Sigmoid colon (tissue), 7 donors: Measurements from ENCODE around the gene RBBP8NL. TPM values are rescaled to one million over a fixed set of nuclear protein-coding genes. Genes with fewer than 3 reads are reported as not detected.

Source experiments
- DNase-seq: peaks from one replicate; pipeline ENCODE4 v3.0.0-alpha.2; 2019
- H3K27ac ChIP-seq, 4 donors: fragments of 200-600 bp; sonication (generic); one replicate each; pipeline ENCODE4 v1.5.1; 2016 to 2019; ENCODE audit warnings: mild to moderate bottlenecking in 1 of 4
- H3K27me3 ChIP-seq, 3 donors: fragments of 200-600 bp; sonication (generic); one replicate each; pipeline ENCODE4 v1.5.1; 2019; ENCODE audit warnings: mild to moderate bottlenecking in 1 of 3
- H3K36me3 ChIP-seq, 4 donors: fragments of 200-600 bp; sonication (generic); one replicate each; pipeline ENCODE4 v1.5.1; 2016 to 2019
- H3K4me1 ChIP-seq, 4 donors: fragments of 200-600 bp; sonication (generic); one replicate each; pipeline ENCODE4 v1.5.1; 2017 to 2019
- H3K4me3 ChIP-seq, 4 donors: fragments of 200-600 bp; sonication (generic); one replicate each; pipeline ENCODE4 v1.5.1; 2017 to 2019; ENCODE audit warnings: mild to moderate bottlenecking in 2 of 4, moderate library complexity in 1 of 4
- H3K9me3 ChIP-seq, 4 donors: fragments of 200-600 bp in 3 of 4; sonication (generic) in 3 of 4; one replicate each; pipeline versions ENCODE4 v1.5.1 to v1.6.1; 2013 to 2019
- EP300 ChIP-seq, 4 donors: sonication (generic); formaldehyde crosslinking; IDR thresholded peaks; one replicate each; pipeline ENCODE4 v1.6.1; 2017; ENCODE audit warnings: antibody characterized with exemption in 4 of 4
- POLR2A ChIP-seq, 2 donors: fragments of 450-650 bp; IDR thresholded peaks; one replicate each; pipeline ENCODE4 v1.6.1; 2016; ENCODE audit warnings: antibody characterized with exemption in 2 of 2, mild to moderate bottlenecking in 2 of 2, moderate library complexity in 2 of 2
- POLR2AphosphoS5 ChIP-seq, 4 donors: sonication (generic); formaldehyde crosslinking; IDR thresholded peaks; one replicate each; pipeline ENCODE4 v1.6.1; 2017; ENCODE audit warnings: antibody characterized with exemption in 4 of 4
- WGBS, 2 donors: extraction: QIAGEN DNeasy Blood & Tissue Kit; methylation state at CpG; one replicate each; pipeline ENCODE4 v1.1.7; 2013; 5-methylcytosine and 5-hydroxymethylcytosine counted together
- intact Hi-C: fragments of 100-400 bp; cut with DNase I; formaldehyde crosslinking; loops from one replicate; pipeline ENCODE4 v1.15.1; 2023
- polyA plus RNA-seq, 3 donors: library from polyadenylated mRNA; stranded (reverse); fragments of 200-250 nt; gene quantifications; one replicate each; pipeline ENCODE4 v1.2.3, GENCODE V29; 2013
- total RNA-seq, 4 donors: library from RNA; depleted of rRNA; stranded (reverse); fragments of >200 nt; gene quantifications; one replicate each; pipeline ENCODE4 v1.1.0, GENCODE V29; 2016
- TF ChIP-seq, protein P1 (sequence below), 4 experiments: fragments of 450-650 bp in 3 of 4; fragments of 200-600 bp in 1 of 4; IDR thresholded peaks; one replicate each; pipeline ENCODE4 v1.5.1; 2016 to 2019; ENCODE audit warnings: antibody characterized with exemption in 4 of 4, mild to moderate bottlenecking in 3 of 4, moderate library complexity in 2 of 4
- donor health status: healthy with polysubstance abuse.
- donor health status: Bipolar disorder and iron deficiency.
- donor health status: healthy.

RBBP8NL gene
- total and polyA plus RNA-seq, 7 donors: 4.2 to 12.5 (median 5.4) TPM; not detected in 4

DNA sequence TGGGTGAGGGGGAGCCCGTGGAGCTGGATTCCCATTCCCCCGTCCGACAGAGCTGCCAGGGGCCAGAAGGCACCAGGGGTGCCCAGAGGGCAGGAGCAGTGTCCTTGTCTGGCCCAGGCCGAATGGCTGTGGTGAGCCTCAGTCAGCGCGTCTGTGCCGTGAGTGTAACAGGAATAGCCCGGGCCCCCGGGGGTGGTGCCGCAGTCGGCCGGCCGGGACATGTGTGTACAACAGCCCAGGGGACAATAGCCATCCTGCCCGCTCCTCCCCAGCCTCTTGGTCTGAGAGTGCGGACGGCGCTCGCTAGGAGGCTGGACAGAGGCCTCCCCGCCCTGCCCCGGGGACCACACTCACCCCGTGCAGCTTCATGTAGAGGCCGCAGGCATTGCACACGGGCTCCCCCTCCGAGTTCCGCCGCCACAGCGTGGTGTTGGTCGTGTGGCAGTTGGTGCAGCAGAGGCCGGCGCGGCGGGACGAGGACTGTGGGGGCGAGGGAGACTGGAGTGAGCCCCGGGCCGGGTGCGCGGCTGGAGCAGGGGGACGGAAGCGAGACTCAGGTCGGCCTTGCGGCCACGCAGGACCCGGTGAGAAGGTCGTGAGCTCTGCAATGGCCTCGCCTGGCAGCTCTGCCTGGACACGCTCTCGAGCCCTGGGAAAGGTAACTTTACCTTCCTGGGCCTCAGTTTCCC lies 38.9 kb upstream of the RBBP8NL start:
- 77 to 83% methylated on average over 48 of the region's 48 CpGs for WGBS, 2 donors
- DNase-seq: no peak
- peaks cover 0 to 27% (median 23%) of the 10 kb centered on the region in 3 donors for H3K27me3 ChIP-seq

DNA sequence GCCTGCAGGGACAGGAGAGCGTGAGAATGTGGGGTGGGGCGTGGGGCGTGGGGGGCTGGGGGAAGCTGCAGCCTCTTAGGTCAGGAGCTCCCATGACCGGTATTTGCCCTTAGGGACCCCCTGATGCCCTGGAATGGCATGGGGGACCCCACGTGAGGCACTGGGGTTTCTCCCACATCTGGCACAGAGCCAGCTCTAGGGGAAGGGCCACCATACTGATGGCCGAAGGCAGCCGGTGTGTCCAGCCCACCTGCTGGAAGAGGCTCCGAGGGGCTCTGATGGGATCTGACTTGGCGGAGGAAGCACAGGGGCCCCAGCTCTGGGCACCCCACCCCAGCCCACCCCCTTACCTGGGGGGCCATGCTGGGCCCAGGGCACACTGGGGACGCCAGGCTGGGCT lies 37.7 kb upstream of the RBBP8NL start:
- Histone ChIP-seq H3K27ac (no peak overlapping the region), H3K36me3 (no peaks in the 10 kb centered on the region), H3K4me3 (no peak overlapping the region), H3K4me1 (peaks cover 0 to 4% (median 2%) of the 10 kb centered on the region in 4 donors), H3K9me3 (no peaks in the 10 kb centered on the region), H3K27me3 (peaks cover 0 to 20% (median 19%) of the 10 kb centered on the region in 3 donors)
- intact Hi-C loops: no loop called here
- TF ChIP-seq, protein P1, sequence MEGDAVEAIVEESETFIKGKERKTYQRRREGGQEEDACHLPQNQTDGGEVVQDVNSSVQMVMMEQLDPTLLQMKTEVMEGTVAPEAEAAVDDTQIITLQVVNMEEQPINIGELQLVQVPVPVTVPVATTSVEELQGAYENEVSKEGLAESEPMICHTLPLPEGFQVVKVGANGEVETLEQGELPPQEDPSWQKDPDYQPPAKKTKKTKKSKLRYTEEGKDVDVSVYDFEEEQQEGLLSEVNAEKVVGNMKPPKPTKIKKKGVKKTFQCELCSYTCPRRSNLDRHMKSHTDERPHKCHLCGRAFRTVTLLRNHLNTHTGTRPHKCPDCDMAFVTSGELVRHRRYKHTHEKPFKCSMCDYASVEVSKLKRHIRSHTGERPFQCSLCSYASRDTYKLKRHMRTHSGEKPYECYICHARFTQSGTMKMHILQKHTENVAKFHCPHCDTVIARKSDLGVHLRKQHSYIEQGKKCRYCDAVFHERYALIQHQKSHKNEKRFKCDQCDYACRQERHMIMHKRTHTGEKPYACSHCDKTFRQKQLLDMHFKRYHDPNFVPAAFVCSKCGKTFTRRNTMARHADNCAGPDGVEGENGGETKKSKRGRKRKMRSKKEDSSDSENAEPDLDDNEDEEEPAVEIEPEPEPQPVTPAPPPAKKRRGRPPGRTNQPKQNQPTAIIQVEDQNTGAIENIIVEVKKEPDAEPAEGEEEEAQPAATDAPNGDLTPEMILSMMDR (IDR thresholded peaks at IDR 0.05): no peak
- TF ChIP-seq EP300 (IDR thresholded peaks at IDR 0.05): no peak
- TF ChIP-seq POLR2AphosphoS5 (IDR thresholded peaks at IDR 0.05): no peak
- no peak for TF ChIP-seq POLR2A (IDR thresholded peaks at IDR 0.05)
- WGBS, 2 donors: 70 to 83% methylated on average over 10 of the region's 10 CpGs
- DNase-seq: no peak

More for the DNA sequence above, 38.9 kb upstream of the RBBP8NL start:
- Histone ChIP-seq H3K36me3 (no peaks in the 10 kb centered on the region), H3K27ac (no peak overlapping the region), H3K4me3 (no peak overlapping the region), H3K9me3 (no peaks in the 10 kb centered on the region), H3K4me1 (peaks cover 0 to 6% (median 2%) of the 10 kb centered on the region in 4 donors)
- TF ChIP-seq, protein P1 (IDR thresholded peaks at IDR 0.05): no peak
- TF ChIP-seq EP300 (IDR thresholded peaks at IDR 0.05): no peak
- TF ChIP-seq POLR2AphosphoS5 (IDR thresholded peaks at IDR 0.05): no peak
- intact Hi-C loops: no loop called here

DNA sequence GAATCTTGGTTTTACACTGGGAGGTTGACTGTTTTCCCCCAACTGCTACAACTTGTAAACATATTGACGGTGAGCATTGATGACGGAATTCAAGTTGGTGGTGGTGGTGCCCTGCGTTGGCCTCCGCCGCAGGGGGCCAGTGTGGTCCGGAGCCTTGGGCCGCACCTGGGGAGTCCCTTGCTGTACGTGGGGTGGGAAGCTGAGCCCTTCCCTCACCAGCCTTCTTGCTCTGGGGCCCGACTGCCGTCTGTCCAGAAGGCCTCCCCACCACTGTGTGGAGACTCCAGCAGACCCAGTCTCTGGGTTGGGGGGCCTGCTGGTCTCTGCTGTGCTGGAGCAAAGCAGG lies 37.1 kb upstream of the RBBP8NL start:
- H3K4me1 ChIP-seq: no peaks in the 10 kb centered on the region
- H3K9me3 ChIP-seq: no peaks in the 10 kb centered on the region
- DNase-seq: no peak
- intact Hi-C loops: no loop called here
- H3K27ac ChIP-seq: no peak overlapping the region
- no peak overlapping the region for H3K4me3 ChIP-seq
- H3K27me3 ChIP-seq: peaks cover 0 to 18% (median 13%) of the 10 kb centered on the region in 3 donors
- TF ChIP-seq, protein P1 (IDR thresholded peaks at IDR 0.05): no peak
- TF ChIP-seq EP300 (IDR thresholded peaks at IDR 0.05) (no peak), POLR2A (IDR thresholded peaks at IDR 0.05) (no peak), POLR2AphosphoS5 (IDR thresholded peaks at IDR 0.05) (no peak)
- no peaks in the 10 kb centered on the region for H3K36me3 ChIP-seq
- 89 to 91% methylated on average over 10 of the region's 10 CpGs for WGBS, 2 donors

DNA sequence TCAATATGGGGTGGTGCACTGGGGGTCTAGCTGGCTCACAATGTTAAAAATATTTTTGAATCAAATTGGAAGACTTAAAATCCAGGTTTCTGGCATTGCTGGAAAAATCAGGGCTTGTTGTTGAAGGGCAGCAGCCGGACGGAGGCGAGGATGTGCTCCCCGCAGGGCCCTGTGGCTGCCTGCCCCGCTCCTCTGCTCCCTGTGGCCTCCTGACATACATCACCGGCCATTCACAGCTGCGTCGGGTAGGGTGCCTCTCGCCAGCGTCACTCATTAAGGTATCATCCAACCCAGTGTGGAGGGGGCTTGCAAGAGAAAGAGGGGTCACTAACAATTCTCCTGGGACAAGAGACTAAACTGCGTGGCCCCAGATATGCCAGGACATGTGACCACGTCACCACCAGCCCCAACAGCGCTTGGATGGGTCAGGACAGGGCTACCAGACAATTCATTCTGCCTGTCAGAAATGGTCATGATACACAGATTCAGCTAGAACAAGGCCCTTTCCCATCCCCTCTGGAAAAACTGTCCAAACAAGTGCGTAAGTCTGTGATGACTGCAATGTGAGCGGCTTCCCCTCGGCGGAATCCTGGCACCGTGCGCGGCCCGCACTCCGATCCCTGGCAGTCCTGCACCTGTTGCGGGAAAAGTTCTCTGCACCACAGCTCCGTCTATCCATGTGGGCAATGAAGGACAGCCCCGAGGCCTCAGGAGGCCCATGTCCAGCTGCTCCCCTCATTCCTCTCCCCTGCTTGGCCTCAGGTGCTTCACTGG lies 36.5 kb upstream of the RBBP8NL start:
- no peaks in the 10 kb centered on the region for H3K9me3 ChIP-seq
- no peak for DNase-seq
- intact Hi-C loops: no loop called here
- no peak overlapping the region for H3K4me3 ChIP-seq
- H3K27me3 ChIP-seq: peaks cover 0 to 18% (median 7%) of the 10 kb centered on the region in 3 donors
- H3K27ac ChIP-seq: no peak overlapping the region
- 82 to 90% methylated on average over 25 of the region's 25 CpGs for WGBS, 2 donors
- no peaks in the 10 kb centered on the region for H3K36me3 ChIP-seq
- TF ChIP-seq EP300 (IDR thresholded peaks at IDR 0.05) (no peak), POLR2AphosphoS5 (IDR thresholded peaks at IDR 0.05) (no peak), POLR2A (IDR thresholded peaks at IDR 0.05) (no peak)
- TF ChIP-seq, protein P1 (IDR thresholded peaks at IDR 0.05): no peak
- H3K4me1 ChIP-seq: no peaks in the 10 kb centered on the region
